Measurements from ENCODE around the gene ABCG2.

- TF ChIP-seq CTCF (IDR thresholded peaks at IDR 0.05) (no peak), POLR2A (IDR thresholded peaks at IDR 0.05) (no peak)
Measured at GRCh38 chr4:88043586-88044340, 114.7 kb downstream of the ABCG2 start.

Data from testis (tissue), 2 donors.